Hepatocyte (in vitro differentiated cells): ENCODE results near the gene CDH4. TPM values are rescaled to one million over a fixed set of nuclear protein-coding genes. Genes with fewer than 3 reads are reported as not detected.

Experiments used
- DNase-seq: peaks from one replicate; pipeline ENCODE4 v3.0.0-alpha.2; 2016; ENCODE audit warnings: low spot score
- H2AFZ ChIP-seq: fragments of 200-600 bp; sonication (generic); 2 replicates; pipeline ENCODE4 v1.6.0; 2016; ENCODE audit warnings: antibody characterized with exemption, mild to moderate bottlenecking
- H3K27ac ChIP-seq: fragments of 200-600 bp; sonication (generic); 2 replicates; pipeline ENCODE4 v1.5.1; 2016; ENCODE audit warnings: mild to moderate bottlenecking
- H3K27me3 ChIP-seq: fragments of 200-600 bp; sonication (generic); 2 replicates; pipeline ENCODE4 v1.6.1; 2016
- H3K36me3 ChIP-seq: fragments of 200-600 bp; sonication (generic); replicated peaks from 2 replicates; pipeline ENCODE4 v1.5.1; 2016; ENCODE audit warnings: low read depth; ENCODE audit not compliant: insufficient read depth
- H3K4me1 ChIP-seq: fragments of 200-600 bp; sonication (generic); 2 replicates; pipeline ENCODE4 v1.5.1; 2016; ENCODE audit warnings: mild to moderate bottlenecking, moderate library complexity; ENCODE audit not compliant: insufficient read depth
- H3K4me2 ChIP-seq: fragments of 200-600 bp; sonication (generic); 2 replicates; pipeline ENCODE4 v1.6.0; 2016
- H3K4me3 ChIP-seq: fragments of 200-600 bp; sonication (generic); 2 replicates; pipeline ENCODE4 v1.5.1; 2016; ENCODE audit warnings: mild to moderate bottlenecking
- H3K79me2 ChIP-seq: fragments of 200-600 bp; sonication (generic); 2 replicates; pipeline ENCODE4 v1.6.0; 2017; ENCODE audit warnings: mild to moderate bottlenecking
- H3K9me2 ChIP-seq: fragments of 200-600 bp; sonication (generic); replicated peaks from 2 replicates; pipeline ENCODE4 v1.6.0; 2017; ENCODE audit warnings: mild to moderate bottlenecking; ENCODE audit not compliant: insufficient read depth
- H3K9me3 ChIP-seq: fragments of 200-600 bp; sonication (generic); 2 replicates; pipeline ENCODE4 v1.5.1; 2016; ENCODE audit warnings: low read depth, mild to moderate bottlenecking
- H4K20me1 ChIP-seq: fragments of 200-600 bp; sonication (generic); 2 replicates; pipeline ENCODE4 v1.6.0; 2016; ENCODE audit warnings: mild to moderate bottlenecking; ENCODE audit not compliant: insufficient read depth, poor library complexity, severe bottlenecking
- CTCF ChIP-seq: fragments of 200-600 bp; sonication (generic); IDR thresholded peaks from 2 replicates; pipeline ENCODE4 v1.5.1; 2016; ENCODE audit warnings: antibody characterized with exemption, mild to moderate bottlenecking; ENCODE audit not compliant: poor library complexity
- EZH2 ChIP-seq: fragments of 200-600 bp; sonication (generic); IDR thresholded peaks from 2 replicates; pipeline ENCODE4 v1.6.1; 2016; ENCODE audit warnings: antibody characterized with exemption, mild to moderate bottlenecking, borderline replicate concordance
- EZH2phosphoT487 ChIP-seq: fragments of 200-600 bp; sonication (generic); IDR thresholded peaks from one replicate; pipeline ENCODE4 v1.6.1; 2018; ENCODE audit warnings: antibody characterized with exemption, mild to moderate bottlenecking, low read depth, moderate library complexity; ENCODE audit not compliant: unreplicated experiment, severe bottlenecking
- WGBS: methylation state at CpG from one replicate; pipeline ENCODE4 v1.1.6; 2016; ENCODE audit warnings: low lambda C conversion rate; ENCODE audit errors: missing lambda C conversion rate; 5-methylcytosine and 5-hydroxymethylcytosine counted together
- polyA plus RNA-seq: library from polyadenylated mRNA; unstranded; fragments of >200 nt; fragmentation: Nextera tagmentation; extraction: Ambion mirVana; gene quantifications from 2 replicates; pipeline ENCODE4 v1.2.1, GENCODE V29; 2016
- total RNA-seq: library from RNA; depleted of rRNA; stranded (reverse); fragments of >200 nt; gene quantifications from 2 replicates; pipeline ENCODE4 v1.2.3, GENCODE V29; 2014

CDH4 gene
- total and polyA plus RNA-seq, 2 experiments from 2014 or later = 0.53 to 0.73 TPM

GRCh38 chr20:61712688-61713087, 460.6 kb downstream of the CDH4 start:
- no peaks in the 10 kb centered on the region for H3K9me3 ChIP-seq
- H3K4me2 ChIP-seq = no peak overlapping the region
- 60% methylated on average over 9 of the region's 9 CpGs for WGBS
- no peaks in the 10 kb centered on the region for H3K9me2 ChIP-seq
- no peak for DNase-seq
- H3K36me3 ChIP-seq = no peaks in the 10 kb centered on the region
- no peak overlapping the region for H3K4me3 ChIP-seq
- H2AFZ ChIP-seq = no peak overlapping the region
- H4K20me1 ChIP-seq = no peaks in the 10 kb centered on the region
- TF ChIP-seq CTCF = no peak
- TF ChIP-seq EZH2phosphoT487 = no peak
- H3K4me1 ChIP-seq = no peaks in the 10 kb centered on the region
- H3K79me2 ChIP-seq = no peaks in the 10 kb centered on the region
- no peak overlapping the region for H3K27ac ChIP-seq
- no peaks in the 10 kb centered on the region for H3K27me3 ChIP-seq

GRCh38 chr20:61718361-61719005, 466.4 kb downstream of the CDH4 start:
- 91% methylated on average over 11 of the region's 11 CpGs for WGBS
- H3K4me1 ChIP-seq = no peaks in the 10 kb centered on the region
- H3K9me3 ChIP-seq = no peaks in the 10 kb centered on the region
- no peak overlapping the region for H3K4me3 ChIP-seq
- no peaks in the 10 kb centered on the region for H4K20me1 ChIP-seq
- H3K27ac ChIP-seq = no peak overlapping the region
- H3K9me2 ChIP-seq = no peaks in the 10 kb centered on the region
- TF ChIP-seq EZH2phosphoT487 = no peak
- TF ChIP-seq EZH2 = no peak
- no peak for TF ChIP-seq CTCF
- no peak overlapping the region for H2AFZ ChIP-seq
- DNase-seq = no peak
- H3K79me2 ChIP-seq = no peaks in the 10 kb centered on the region
- H3K36me3 ChIP-seq = no peaks in the 10 kb centered on the region
- H3K27me3 ChIP-seq = no peaks in the 10 kb centered on the region
- no peak overlapping the region for H3K4me2 ChIP-seq

- DNase-seq = no peak
- H4K20me1 ChIP-seq = no peaks in the 10 kb centered on the region
- H2AFZ ChIP-seq = no peak overlapping the region
- no peaks in the 10 kb centered on the region for H3K9me2 ChIP-seq
- WGBS = 65% methylated on average over 25 of the region's 25 CpGs
- H3K27me3 ChIP-seq = no peaks in the 10 kb centered on the region
- TF ChIP-seq EZH2 = no peak
- no peak for TF ChIP-seq EZH2phosphoT487
- H3K4me3 ChIP-seq = no peak overlapping the region
- no peaks in the 10 kb centered on the region for H3K9me3 ChIP-seq
- H3K27ac ChIP-seq = no peak overlapping the region
- no peaks in the 10 kb centered on the region for H3K4me1 ChIP-seq
- H3K79me2 ChIP-seq = no peaks in the 10 kb centered on the region
- no peaks in the 10 kb centered on the region for H3K36me3 ChIP-seq
- no peak overlapping the region for H3K4me2 ChIP-seq
Observed at GRCh38 chr20:61719691-61720347, 467.8 kb downstream of the CDH4 start.

- Histone ChIP-seq H3K4me3 (no peak overlapping the region), H3K9me3 (no peaks in the 10 kb centered on the region), H3K4me1 (no peaks in the 10 kb centered on the region), H3K36me3 (no peaks in the 10 kb centered on the region), H2AFZ (no peak overlapping the region), H4K20me1 (no peaks in the 10 kb centered on the region), H3K4me2 (no peak overlapping the region), H3K27me3 (no peaks in the 10 kb centered on the region), H3K27ac (no peak overlapping the region), H3K79me2 (no peaks in the 10 kb centered on the region), H3K9me2 (no peaks in the 10 kb centered on the region)
- DNase-seq = no peak
- TF ChIP-seq EZH2 (no peak), CTCF (no peak), EZH2phosphoT487 (no peak)
- WGBS = 73% methylated on average over 4 of the region's 4 CpGs
Observed at GRCh38 chr20:61720348-61720696, 468.3 kb downstream of the CDH4 start.
